ENCODE data around the gene SNX30. TPM values are rescaled to one million over a fixed set of nuclear protein-coding genes. Genes with fewer than 3 reads are reported as not detected.

The SNX30 gene
- total RNA-seq, 2 experiments from 2014 or later: 3.8 to 3.9 TPM

DNA sequence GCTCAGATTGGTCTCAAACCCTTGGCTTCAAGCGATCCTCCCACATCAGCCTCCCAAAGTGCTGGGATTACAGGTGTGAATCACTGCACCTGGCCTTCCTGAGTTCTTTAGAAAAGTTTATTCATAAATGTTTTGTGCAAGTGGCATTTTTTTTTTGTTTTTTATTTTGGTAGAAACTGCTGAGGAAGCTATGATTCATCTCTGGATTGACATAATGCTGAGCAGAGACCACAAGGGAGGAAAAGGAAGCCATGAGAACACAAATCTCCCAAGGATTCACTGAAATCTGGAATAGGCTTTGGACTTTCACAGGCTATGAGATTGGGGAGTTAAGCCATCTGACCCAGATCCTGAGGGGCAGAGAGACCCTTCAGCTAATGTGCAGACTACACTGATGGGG lies 143.5 kb downstream of the SNX30 start:
- Mint-ChIP-seq H3K36me3 (ENCODE audit: low read depth) (no peaks in the 10 kb centered on the region), H3K9me3 (peaks cover 4% of the 10 kb centered on the region), H3K27ac (no peak overlapping the region), H3K4me3 (no peak overlapping the region), H3K27me3 (peaks cover 49% of the 10 kb centered on the region), H3K4me1 (ENCODE audit: low read depth) (peaks cover 3% of the 10 kb centered on the region)
- POLR2A ChIA-PET: no interaction called here
- intact Hi-C loops (cut with micrococcal nuclease): no loop called here
- CTCF ChIA-PET: no interaction called here
- ATAC-seq (no peak), DNase-seq (no peak)
- TF ChIP-seq, protein P1, sequence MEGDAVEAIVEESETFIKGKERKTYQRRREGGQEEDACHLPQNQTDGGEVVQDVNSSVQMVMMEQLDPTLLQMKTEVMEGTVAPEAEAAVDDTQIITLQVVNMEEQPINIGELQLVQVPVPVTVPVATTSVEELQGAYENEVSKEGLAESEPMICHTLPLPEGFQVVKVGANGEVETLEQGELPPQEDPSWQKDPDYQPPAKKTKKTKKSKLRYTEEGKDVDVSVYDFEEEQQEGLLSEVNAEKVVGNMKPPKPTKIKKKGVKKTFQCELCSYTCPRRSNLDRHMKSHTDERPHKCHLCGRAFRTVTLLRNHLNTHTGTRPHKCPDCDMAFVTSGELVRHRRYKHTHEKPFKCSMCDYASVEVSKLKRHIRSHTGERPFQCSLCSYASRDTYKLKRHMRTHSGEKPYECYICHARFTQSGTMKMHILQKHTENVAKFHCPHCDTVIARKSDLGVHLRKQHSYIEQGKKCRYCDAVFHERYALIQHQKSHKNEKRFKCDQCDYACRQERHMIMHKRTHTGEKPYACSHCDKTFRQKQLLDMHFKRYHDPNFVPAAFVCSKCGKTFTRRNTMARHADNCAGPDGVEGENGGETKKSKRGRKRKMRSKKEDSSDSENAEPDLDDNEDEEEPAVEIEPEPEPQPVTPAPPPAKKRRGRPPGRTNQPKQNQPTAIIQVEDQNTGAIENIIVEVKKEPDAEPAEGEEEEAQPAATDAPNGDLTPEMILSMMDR (IDR thresholded peaks at IDR 0.05): no peak

DNA sequence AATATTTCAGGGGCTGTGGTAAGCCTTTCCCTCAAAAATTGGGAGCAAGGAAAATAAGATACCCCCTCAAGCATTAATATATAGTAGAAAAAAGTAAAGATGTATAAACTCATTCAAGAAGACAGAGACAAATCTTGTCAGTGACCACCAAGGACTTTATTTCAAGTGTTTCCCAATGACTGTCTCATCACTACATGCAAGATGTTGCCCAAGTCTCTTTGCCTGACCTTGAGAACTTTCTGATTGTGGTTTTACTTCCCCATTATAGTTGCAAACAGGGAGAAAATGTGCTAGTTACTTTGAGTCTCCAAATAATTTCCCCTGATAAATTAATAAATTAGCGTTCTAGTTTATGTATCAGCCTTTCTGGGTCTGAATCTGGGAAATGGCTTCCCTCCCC lies 144.1 kb downstream of the SNX30 start:
- intact Hi-C loops (cut with micrococcal nuclease): no loop called here
- Mint-ChIP-seq H3K27me3 (peaks cover 48% of the 10 kb centered on the region), H3K36me3 (ENCODE audit: low read depth) (no peaks in the 10 kb centered on the region), H3K4me3 (no peak overlapping the region), H3K4me1 (ENCODE audit: low read depth) (peaks cover 3% of the 10 kb centered on the region), H3K9me3 (peaks cover 4% of the 10 kb centered on the region), H3K27ac (no peak overlapping the region)
- ATAC-seq (no peak), DNase-seq (no peak)
- TF ChIP-seq, protein P1 (IDR thresholded peaks at IDR 0.05): no peak
- POLR2A ChIA-PET: no interaction called here
- CTCF ChIA-PET: no interaction called here

GRCh38 chr9:112896131-112896530 lies 145.6 kb downstream of the SNX30 start:
- TF ChIP-seq, protein P1 (IDR thresholded peaks at IDR 0.05): no peak
- POLR2A ChIA-PET: no interaction called here
- Mint-ChIP-seq H3K4me3 (no peak overlapping the region), H3K4me1 (ENCODE audit: low read depth) (peaks cover 3% of the 10 kb centered on the region), H3K9me3 (peaks cover 4% of the 10 kb centered on the region), H3K27ac (no peak overlapping the region), H3K27me3 (peaks cover 47% of the 10 kb centered on the region), H3K36me3 (ENCODE audit: low read depth) (no peaks in the 10 kb centered on the region)
- ATAC-seq (no peak), DNase-seq (no peak)
- intact Hi-C loops (cut with micrococcal nuclease): no loop called here
- CTCF ChIA-PET: no interaction called here

- ChIA-PET POLR2A (no interaction called here), CTCF (interaction anchor here (1.3 kb wide), 1 partner anchor 213 kb away, joined by 3 read pairs; no protein-coding TSS in a partner anchor)
- Mint-ChIP-seq H3K4me1 (ENCODE audit: low read depth) (peaks cover 9% of the 10 kb centered on the region), H3K4me3 (no peak overlapping the region), H3K9me3 (peaks cover 4% of the 10 kb centered on the region), H3K27me3 (peaks cover 37% of the 10 kb centered on the region), H3K36me3 (ENCODE audit: low read depth) (no peaks in the 10 kb centered on the region), H3K27ac (no peak overlapping the region)
- DNase-seq: no peak
- ATAC-seq: no peak
- TF ChIP-seq, protein P1 (IDR thresholded peaks at IDR 0.05): no peak
- intact Hi-C loops (cut with micrococcal nuclease): no loop called here
Measured at GRCh38 chr9:112898872-112899311, 148.3 kb downstream of the SNX30 start.

- ATAC-seq (no peak), DNase-seq (no peak)
- peaks cover 4% of the 10 kb centered on the region for H3K9me3 Mint-ChIP-seq
- H3K27ac Mint-ChIP-seq: no peak overlapping the region
- TF ChIP-seq, protein P1 (IDR thresholded peaks at IDR 0.05): no peak
- peaks cover 9% of the 10 kb centered on the region for H3K4me1 Mint-ChIP-seq (ENCODE audit: low read depth)
- H3K4me3 Mint-ChIP-seq: no peak overlapping the region
- no peaks in the 10 kb centered on the region for H3K36me3 Mint-ChIP-seq (ENCODE audit: low read depth)
- ChIA-PET CTCF (interaction anchor here (1.3 kb wide), 1 partner anchor 212 kb away, joined by 3 read pairs; no protein-coding TSS in a partner anchor), POLR2A (no interaction called here)
- intact Hi-C loops (cut with micrococcal nuclease): loop anchor here (5.0 kb wide), 1 partner anchor 58 kb away; no protein-coding TSS in a partner anchor
- H3K27me3 Mint-ChIP-seq: peaks cover 35% of the 10 kb centered on the region
Measured at GRCh38 chr9:112900488-112900887, 149.9 kb downstream of the SNX30 start.

All from activated CD8-positive, alpha-beta T cell treated with anti-CD3 and anti-CD28 coated beads for 36 hours (primary cell).